Activated T-cell treated with anti-CD3 and anti-CD28 coated beads, Interleukin-2, amount 50 U/mL, for 24 hours (primary cell): ENCODE measurements around the gene NAB2.

ENCODE experiments used
- DNase-seq: peaks from one replicate; pipeline ENCODE4 v3.0.0-alpha.2; 2020
- H3K27ac Mint-ChIP-seq: 2 replicates; pipeline ENCODE4 v1.8.0; 2020; ENCODE audit warnings: mild to moderate bottlenecking, mixed read lengths
- H3K27me3 Mint-ChIP-seq: 2 replicates; pipeline ENCODE4 v1.8.0; 2020; ENCODE audit warnings: mixed read lengths
- H3K36me3 Mint-ChIP-seq: 2 replicates; pipeline ENCODE4 v1.8.0; 2020; ENCODE audit warnings: low read depth, mixed read lengths
- H3K4me1 Mint-ChIP-seq: 2 replicates; pipeline ENCODE4 v1.8.0; 2020; ENCODE audit warnings: low read depth, mixed read lengths
- H3K4me3 Mint-ChIP-seq: 2 replicates; pipeline ENCODE4 v1.8.0; 2020; ENCODE audit warnings: mild to moderate bottlenecking, moderate library complexity, mixed read lengths
- H3K9me3 Mint-ChIP-seq: 2 replicates; pipeline ENCODE4 v1.8.0; 2020; ENCODE audit warnings: mixed read lengths

Gene NAB2

DNA sequence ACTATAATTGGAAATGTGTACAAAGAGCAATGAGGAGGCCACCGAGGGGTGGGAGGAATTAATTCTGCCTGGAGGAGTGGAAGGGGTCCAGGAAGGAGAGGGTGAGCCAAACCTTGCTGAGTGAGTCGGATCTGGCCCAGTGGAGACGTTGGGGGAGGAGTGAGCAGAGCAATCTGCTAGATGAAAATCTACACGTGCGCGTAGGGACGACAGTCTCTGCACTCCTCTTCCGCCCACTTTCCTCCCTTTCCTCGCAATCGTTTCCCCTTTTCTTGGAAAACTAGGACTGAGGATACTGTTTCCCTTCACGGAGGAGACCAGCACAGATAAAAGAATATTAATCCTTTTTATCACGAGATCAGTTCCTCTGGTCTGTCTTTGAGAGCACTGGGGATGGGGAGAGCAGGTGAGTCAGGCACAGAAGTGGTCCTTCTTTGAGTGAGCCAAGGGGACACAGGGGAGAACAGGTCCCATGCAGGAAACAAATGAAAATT is 2.9 kb upstream of the NAB2 start:
- DNase-seq = peak; percentile 64
- Mint-ChIP-seq H3K27me3 (no peaks in the 10 kb centered on the region), H3K9me3 (no peaks in the 10 kb centered on the region), H3K27ac (peak overlapping the region; percentile 97), H3K36me3 (peaks cover 29% of the 10 kb centered on the region), H3K4me1 (peaks cover 54% of the 10 kb centered on the region), H3K4me3 (peak overlapping the region; percentile 83)

DNA sequence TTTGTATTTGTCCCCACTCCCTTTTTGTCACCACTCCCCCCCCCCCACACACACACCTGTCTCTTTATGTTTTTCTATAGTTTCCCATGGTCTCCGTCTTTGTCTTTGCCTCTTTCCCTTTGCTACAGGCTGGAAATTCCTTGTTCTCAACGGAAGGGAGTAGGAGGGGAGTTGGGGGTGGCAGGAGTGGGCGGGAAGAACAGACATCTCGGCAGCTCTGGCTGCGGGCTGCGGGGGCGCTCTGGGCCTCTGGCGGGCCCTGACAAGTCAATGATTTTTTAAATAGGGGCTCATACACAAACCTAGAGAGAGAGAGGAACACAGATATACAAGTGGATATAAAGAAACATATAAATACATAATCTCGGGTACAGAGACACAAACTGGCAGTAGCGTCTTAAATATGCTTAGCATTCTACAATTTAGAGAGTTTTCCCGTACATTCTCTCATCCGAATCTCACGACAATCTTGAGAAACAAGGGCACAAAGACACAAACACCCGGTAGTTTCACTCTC is 2.4 kb upstream of the NAB2 start:
- Mint-ChIP-seq H3K36me3 (peaks cover 34% of the 10 kb centered on the region), H3K9me3 (no peaks in the 10 kb centered on the region), H3K27ac (peak overlapping the region; percentile 97), H3K4me1 (peaks cover 59% of the 10 kb centered on the region), H3K4me3 (peak overlapping the region; percentile 83), H3K27me3 (no peaks in the 10 kb centered on the region)
- DNase-seq = peak; percentile 71

GRCh38 chr12:57087010-57087690 is 1.8 kb upstream of the NAB2 start:
- Mint-ChIP-seq H3K36me3 (peaks cover 40% of the 10 kb centered on the region), H3K27me3 (no peaks in the 10 kb centered on the region), H3K4me1 (peaks cover 65% of the 10 kb centered on the region)

DNA sequence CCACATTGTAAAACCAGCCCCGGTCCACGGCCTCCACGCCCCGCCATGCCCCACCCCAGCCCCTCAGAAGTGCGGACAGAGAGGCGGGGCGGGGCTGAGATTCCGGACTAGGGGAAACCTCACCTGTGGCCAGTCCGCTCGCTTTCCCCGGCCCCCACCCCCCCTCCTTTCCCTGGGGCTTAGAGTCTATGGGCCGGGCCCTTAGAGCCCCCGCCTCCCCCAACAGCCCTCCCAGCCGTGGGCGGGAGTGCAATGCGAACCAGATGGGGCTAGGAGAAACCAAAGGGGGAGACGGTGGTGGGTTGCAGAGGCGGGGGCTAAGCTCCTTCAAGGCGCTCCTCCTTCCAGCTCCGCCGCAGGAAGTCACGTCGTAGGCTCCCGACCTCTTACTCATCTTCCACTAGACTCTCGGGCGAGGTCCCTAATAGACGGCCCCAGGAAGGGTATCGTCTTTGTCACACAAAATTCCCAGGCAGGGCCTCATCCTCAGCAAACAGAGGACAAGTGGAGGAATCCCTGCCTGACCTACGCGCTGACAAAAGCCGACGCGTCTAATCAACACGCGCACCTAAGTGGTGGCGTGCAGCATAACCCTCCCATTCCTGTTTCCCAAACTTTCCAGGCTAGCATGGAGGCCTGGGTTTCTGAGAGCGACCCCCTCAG is 1.1 kb upstream of the NAB2 start:
- H3K27me3 Mint-ChIP-seq = no peaks in the 10 kb centered on the region
- no peaks in the 10 kb centered on the region for H3K9me3 Mint-ChIP-seq
- H3K36me3 Mint-ChIP-seq = peaks cover 47% of the 10 kb centered on the region
- peak overlapping the region; percentile 97 for H3K27ac Mint-ChIP-seq
- peaks cover 71% of the 10 kb centered on the region for H3K4me1 Mint-ChIP-seq
- peak; percentile 88 for DNase-seq
- H3K4me3 Mint-ChIP-seq = peak overlapping the region; percentile 83

More at GRCh38 chr12:57087010-57087690, 1.8 kb upstream of the NAB2 start:
- peak; percentile 95 for DNase-seq
- Mint-ChIP-seq H3K4me3 (peak overlapping the region; percentile 83), H3K27ac (peak overlapping the region; percentile 97), H3K9me3 (no peaks in the 10 kb centered on the region)

- Mint-ChIP-seq H3K27me3 (no peaks in the 10 kb centered on the region), H3K4me1 (peaks cover 78% of the 10 kb centered on the region), H3K36me3 (peaks cover 60% of the 10 kb centered on the region), H3K9me3 (no peaks in the 10 kb centered on the region), H3K27ac (peak overlapping the region; percentile 92), H3K4me3 (peak overlapping the region; percentile 91)
- DNase-seq = peak; percentile 71
Measured at GRCh38 chr12:57089271-57090245, 644 bp downstream of the NAB2 start.

DNA sequence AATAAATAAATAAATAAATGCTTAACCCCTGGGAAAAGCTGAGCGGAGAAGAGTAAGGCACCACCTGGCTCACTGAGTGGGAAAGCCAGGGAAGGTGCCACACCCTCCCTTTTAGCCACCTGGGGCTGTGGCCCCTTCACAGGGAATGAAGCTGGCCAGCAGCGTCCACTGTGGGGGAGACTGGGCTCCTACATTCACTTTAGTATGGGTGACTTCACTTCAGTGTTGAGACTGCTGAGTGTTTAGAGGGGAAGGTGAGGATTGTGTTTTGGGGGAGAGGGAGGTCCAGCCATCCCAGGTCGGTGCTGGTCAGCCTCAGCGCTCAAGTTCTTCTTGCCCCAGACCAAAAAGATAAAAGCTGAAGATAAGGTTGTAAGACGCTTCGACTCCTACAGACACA is 1.6 kb downstream of the NAB2 start:
- peak overlapping the region; percentile 91 for H3K4me3 Mint-ChIP-seq
- no peaks in the 10 kb centered on the region for H3K9me3 Mint-ChIP-seq
- peaks cover 65% of the 10 kb centered on the region for H3K36me3 Mint-ChIP-seq
- H3K4me1 Mint-ChIP-seq = peaks cover 78% of the 10 kb centered on the region
- DNase-seq = no peak
- H3K27ac Mint-ChIP-seq = peak overlapping the region; percentile 96
- no peaks in the 10 kb centered on the region for H3K27me3 Mint-ChIP-seq

DNA sequence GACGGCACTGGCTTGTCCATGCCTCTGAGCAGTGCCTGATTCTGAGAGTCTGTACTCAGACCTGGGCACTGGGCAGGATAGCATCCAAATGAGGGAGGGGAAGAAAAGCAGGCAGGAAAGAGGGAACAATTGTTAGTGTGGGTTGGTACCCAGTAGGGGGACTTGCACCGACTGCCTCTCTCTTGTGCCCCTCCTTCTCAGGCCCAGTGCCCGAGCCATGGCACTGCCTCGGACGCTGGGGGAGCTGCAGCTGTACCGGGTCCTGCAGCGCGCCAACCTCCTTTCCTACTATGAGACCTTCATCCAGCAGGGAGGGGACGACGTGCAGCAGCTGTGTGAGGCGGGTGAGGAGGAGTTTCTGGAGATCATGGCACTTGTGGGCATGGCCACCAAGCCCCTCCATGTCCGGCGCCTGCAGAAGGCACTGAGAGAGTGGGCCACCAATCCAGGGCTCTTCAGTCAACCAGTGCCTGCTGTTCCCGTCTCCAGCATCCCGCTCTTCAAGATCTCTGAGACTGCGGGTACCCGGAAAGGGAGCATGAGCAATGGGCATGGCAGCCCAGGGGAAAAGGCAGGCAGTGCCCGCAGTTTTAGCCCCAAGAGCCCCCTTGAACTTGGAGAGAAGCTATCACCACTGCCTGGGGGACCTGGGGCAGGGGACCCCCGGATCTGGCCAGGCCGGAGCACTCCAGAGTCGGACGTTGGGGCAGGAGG is 2.2 kb downstream of the NAB2 start:
- Mint-ChIP-seq H3K4me1 (peaks cover 77% of the 10 kb centered on the region), H3K27ac (peak overlapping the region; percentile 96), H3K36me3 (peaks cover 70% of the 10 kb centered on the region), H3K4me3 (peak overlapping the region; percentile 91), H3K27me3 (no peaks in the 10 kb centered on the region), H3K9me3 (no peaks in the 10 kb centered on the region)
- no peak for DNase-seq

DNA sequence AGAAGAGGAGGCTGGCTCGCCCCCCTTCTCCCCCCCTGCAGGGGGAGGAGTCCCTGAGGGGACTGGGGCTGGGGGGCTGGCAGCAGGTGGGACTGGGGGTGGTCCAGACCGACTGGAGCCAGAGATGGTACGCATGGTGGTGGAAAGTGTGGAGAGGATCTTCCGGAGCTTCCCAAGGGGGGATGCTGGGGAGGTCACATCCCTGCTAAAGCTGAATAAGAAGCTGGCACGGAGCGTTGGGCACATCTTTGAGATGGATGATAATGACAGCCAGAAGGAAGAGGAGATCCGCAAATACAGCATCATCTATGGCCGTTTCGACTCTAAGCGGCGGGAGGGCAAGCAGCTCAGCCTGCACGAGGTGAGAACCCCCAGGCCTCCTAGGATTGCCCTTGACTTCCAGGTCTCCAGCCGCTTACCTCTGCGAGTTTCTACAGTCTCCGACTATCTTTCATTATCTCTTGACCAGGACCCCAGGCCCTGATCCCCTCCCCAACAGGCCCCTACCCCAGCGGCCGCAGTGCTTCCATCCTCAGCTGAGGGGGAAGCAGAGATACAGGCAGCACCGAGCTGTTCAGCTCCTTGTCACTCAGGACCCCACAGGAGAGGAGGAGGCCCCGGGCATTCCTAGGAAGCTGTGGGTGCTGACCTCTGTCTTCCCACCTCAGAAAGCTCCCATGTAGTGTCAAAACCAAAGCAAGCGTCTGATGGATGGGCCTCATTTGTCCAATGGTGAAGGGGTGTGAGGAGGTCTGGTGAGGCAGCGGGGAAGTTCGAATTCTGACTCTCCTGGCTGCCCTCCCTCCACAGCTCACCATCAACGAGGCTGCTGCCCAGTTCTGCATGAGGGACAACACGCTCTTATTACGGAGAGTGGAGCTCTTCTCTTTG is 3.0 kb downstream of the NAB2 start:
- peak overlapping the region; percentile 96 for H3K27ac Mint-ChIP-seq
- H3K36me3 Mint-ChIP-seq = peaks cover 74% of the 10 kb centered on the region
- peaks cover 75% of the 10 kb centered on the region for H3K4me1 Mint-ChIP-seq
- H3K9me3 Mint-ChIP-seq = no peaks in the 10 kb centered on the region
- peak; percentile 30 for DNase-seq
- peak overlapping the region; percentile 73 for H3K4me3 Mint-ChIP-seq
- no peaks in the 10 kb centered on the region for H3K27me3 Mint-ChIP-seq

GRCh38 chr12:57092529-57092862 is 3.6 kb downstream of the NAB2 start:
- peak; percentile 39 for DNase-seq

DNA sequence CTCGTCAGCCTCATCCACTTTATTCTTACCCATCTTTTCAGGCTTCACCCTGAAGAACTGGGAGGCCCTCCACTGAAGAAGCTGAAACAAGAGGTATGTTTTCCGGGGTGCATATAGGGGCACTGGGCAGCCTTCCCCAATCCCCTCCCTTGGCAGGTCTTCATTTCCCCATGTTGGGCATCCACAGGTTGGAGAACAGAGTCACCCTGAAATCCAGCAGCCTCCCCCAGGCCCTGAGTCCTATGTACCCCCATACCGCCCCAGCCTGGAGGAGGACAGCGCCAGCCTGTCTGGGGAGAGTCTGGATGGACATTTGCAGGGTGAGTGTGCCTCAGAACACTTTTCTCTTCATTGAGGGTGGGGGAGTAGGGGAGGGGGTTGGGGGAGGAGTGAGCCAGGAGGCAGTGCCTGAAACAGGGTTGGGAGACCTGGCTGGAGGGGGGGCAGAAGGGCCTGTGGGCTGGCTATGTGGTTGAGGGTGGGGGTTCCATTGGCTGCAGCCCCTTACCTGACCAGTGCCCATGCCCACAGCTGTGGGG is 4.0 kb downstream of the NAB2 start:
- H3K36me3 Mint-ChIP-seq = peaks cover 83% of the 10 kb centered on the region
- peak overlapping the region; percentile 73 for H3K4me3 Mint-ChIP-seq
- H3K4me1 Mint-ChIP-seq = peaks cover 74% of the 10 kb centered on the region
- H3K27me3 Mint-ChIP-seq = no peaks in the 10 kb centered on the region
- DNase-seq = no peak
- peak overlapping the region; percentile 96 for H3K27ac Mint-ChIP-seq
- no peaks in the 10 kb centered on the region for H3K9me3 Mint-ChIP-seq

More at GRCh38 chr12:57092529-57092862, 3.6 kb downstream of the NAB2 start:
- no peaks in the 10 kb centered on the region for H3K9me3 Mint-ChIP-seq
- peaks cover 78% of the 10 kb centered on the region for H3K36me3 Mint-ChIP-seq
- H3K27ac Mint-ChIP-seq = peak overlapping the region; percentile 96
- H3K4me1 Mint-ChIP-seq = peaks cover 76% of the 10 kb centered on the region
- H3K27me3 Mint-ChIP-seq = no peaks in the 10 kb centered on the region
- peak overlapping the region; percentile 73 for H3K4me3 Mint-ChIP-seq

DNA sequence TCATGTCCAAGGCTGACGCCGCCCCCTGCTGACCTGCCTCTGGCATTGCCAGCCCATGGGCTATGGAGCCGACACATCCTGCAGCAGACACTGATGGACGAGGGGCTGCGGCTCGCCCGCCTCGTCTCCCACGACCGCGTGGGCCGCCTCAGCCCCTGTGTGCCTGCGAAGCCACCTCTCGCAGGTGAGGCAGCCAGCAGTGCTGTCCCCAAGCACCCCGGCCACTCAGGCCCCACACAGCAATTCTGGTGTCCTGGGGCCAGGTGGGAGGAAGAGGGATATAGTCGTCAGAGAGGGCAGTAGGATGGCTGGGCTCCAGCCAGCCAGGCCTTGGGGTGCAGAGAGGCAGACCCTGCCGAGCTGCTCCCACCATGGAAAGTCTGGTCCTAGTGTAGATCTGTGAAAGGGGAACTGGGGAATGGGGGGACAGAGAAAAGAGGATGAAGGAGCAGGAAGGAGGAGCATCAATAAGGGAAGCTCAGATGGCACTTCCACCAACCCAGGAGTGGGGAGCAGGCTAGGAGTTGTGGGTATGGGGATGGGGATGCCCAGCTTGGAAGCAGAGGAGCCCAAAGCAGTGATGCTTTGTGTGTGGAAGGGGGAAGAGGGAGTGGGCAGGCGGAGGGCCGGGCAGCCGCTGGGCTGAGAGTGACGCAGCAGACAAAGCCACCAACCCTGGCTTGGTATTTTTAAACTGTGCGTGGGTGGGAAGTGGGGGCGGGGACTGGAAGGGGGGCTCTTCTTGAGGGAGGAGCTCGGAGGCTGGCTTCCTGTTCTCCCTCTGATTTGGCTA is 4.7 kb downstream of the NAB2 start:
- H3K27me3 Mint-ChIP-seq = no peaks in the 10 kb centered on the region
- peak overlapping the region; percentile 73 for H3K4me3 Mint-ChIP-seq
- peak; percentile 80 for DNase-seq
- H3K36me3 Mint-ChIP-seq = peaks cover 88% of the 10 kb centered on the region
- peak overlapping the region; percentile 96 for H3K27ac Mint-ChIP-seq
- peaks cover 70% of the 10 kb centered on the region for H3K4me1 Mint-ChIP-seq
- no peaks in the 10 kb centered on the region for H3K9me3 Mint-ChIP-seq
